Activated naive CD4-positive, alpha-beta T cell (primary cell): Measurements from ENCODE around the gene PDE7B.

Experiments used
- DNase-seq, 4 experiments: peaks; one replicate each; lab custom pipeline; 2025; lab: John Stamatoyannopoulos, UW

PDE7B gene

GRCh38 chr6:135990439-135990838, 138.9 kb downstream of the PDE7B start:
- no peak for DNase-seq

- no peak for DNase-seq
Measured at GRCh38 chr6:135990855-135991464, 139.5 kb downstream of the PDE7B start.

GRCh38 chr6:135992739-135993138, 141.2 kb downstream of the PDE7B start:
- DNase-seq: no peak

- DNase-seq: no peak
Measured at GRCh38 chr6:135993361-135993760, 141.9 kb downstream of the PDE7B start.

DNA sequence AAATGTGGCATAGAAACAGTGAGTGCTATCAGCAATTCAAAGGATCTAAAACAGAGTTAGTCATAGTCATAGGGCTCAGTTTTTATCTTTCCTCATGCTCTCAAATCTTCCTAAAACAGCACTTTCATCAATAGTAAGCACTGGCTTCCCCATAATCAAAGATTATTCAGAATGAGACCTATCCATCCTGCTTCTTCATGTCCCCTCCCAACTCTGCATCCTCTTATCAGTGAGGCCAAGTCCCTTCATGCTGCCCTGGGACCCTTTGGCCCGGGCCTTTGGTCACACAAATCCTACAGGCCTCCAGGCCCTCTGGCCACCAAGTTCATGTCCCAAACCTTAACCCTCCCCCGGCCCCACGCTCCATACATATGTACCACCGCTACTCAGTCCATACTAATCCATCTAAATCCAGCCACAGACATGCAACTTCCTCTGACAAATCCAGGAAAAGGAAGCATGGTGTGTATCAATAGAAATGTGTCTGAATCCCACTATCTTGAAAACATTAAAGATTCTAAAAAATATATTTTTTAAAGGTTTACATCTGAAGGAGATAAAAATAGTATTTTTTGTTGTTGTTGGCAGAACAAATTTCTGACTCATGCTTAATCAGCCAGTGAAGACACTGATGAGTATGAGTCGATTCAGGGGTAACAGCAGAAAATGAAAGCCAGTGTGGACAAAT, 143.5 kb downstream of the PDE7B start:
- DNase-seq: no peak

GRCh38 chr6:135995545-135995898, 144.0 kb downstream of the PDE7B start:
- DNase-seq: no peak

GRCh38 chr6:135996668-135997067, 145.2 kb downstream of the PDE7B start:
- no peak for DNase-seq

- DNase-seq: no peak
Measured at GRCh38 chr6:135999393-135999792, 147.9 kb downstream of the PDE7B start.

GRCh38 chr6:136007345-136007744, 155.8 kb downstream of the PDE7B start:
- no peak for DNase-seq

GRCh38 chr6:136011475-136011874, 160.0 kb downstream of the PDE7B start:
- DNase-seq: no peak

DNA sequence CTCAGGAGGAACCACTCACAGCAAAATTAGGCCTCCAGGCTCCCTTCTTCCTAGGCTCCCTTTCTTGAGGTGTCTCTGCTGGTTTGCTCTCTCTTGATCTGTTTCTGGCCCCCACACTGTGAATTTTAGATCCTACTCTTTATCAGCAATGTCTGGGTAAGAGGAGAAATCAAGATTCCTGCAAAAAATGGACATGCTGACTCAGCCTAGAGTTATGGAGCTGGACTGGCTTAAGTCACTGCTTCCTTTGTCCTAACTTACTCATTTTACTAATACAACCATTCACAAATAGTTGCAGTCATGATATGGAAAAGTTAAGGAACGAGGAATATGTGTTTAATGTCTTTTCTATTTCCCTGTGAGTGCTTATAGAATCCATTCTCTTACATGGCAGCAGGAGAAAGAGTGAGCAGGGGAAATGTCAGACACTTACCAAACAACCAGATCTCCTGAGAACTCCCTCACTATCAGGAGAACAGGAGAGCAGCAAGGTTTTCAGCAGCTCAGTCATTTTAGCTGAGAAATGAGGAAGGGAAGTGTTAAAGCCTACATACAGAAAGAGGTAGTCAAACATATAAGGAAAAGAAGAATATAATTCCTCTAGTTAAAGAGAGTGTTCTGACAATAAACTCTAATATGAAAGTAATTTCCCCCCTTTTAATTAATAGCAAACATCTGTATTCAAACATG, 160.8 kb downstream of the PDE7B start:
- no peak for DNase-seq

- no peak for DNase-seq
Measured at GRCh38 chr6:136012943-136013342, 161.4 kb downstream of the PDE7B start.

- no peak for DNase-seq
Measured at GRCh38 chr6:136014454-136015437, 163.2 kb downstream of the PDE7B start.

DNA sequence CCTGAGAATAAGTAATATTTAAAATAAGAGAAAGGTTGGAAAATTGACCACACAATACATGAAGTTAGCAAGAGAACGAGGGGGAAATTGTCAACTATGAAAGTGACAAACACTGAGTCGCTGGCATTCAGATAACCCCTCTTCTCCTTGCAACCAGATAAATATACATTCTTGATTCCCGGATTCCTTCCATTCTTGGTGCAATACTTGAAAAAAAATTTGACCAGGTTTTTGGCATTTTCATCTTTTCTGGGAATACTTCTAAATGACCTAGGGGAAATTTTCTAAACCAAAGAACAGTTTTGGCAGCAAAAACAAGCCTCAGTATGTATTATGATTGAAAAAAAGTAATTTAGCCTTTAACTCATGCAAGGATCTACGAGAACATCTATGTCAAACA, 164.0 kb downstream of the PDE7B start:
- DNase-seq: no peak

DNA sequence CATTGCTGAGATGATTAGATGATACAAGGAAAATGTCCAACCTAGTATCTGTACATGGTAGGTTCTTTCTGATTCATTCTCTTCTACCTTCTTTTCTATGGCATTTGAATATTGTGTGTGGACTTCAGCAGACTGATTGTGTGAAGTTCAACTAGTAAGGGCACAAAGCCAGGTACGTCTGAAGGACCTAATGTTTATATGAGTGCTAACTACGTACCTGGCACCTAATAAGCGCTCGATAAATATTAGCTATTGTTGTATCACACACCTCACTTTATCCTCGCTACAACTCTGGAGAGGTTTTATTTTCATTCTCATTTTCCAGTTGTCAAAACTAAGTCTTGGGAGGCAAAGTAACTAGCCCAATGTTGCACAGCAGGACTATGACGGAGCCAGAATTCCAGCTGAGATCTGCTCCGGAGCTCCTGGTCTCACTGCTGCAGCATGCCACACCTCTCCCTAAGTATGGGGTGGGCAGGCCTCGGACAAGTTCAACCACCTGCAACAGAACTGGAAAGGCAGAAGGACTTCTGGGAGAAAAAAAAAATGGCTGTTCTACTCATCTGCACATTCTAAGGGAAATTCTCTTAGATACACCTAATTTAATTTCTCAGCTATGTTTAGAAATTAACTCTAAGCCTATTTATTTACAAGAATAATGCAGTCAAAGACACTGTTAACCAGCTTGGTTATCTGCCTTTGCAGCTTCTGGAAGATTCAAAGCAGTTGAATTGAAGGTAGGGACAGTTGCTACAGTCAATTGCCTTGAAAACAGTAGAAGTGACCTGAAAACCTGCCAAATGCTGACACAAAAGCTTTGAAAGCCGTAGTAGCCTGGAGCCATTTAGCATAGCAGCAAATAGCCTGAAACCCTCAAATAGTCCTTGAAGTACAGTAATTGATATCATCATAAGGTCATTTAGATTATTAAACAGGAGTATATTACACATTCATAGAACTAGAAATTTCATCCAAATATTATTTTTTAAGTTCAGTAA, 165.0 kb downstream of the PDE7B start:
- no peak for DNase-seq

DNA sequence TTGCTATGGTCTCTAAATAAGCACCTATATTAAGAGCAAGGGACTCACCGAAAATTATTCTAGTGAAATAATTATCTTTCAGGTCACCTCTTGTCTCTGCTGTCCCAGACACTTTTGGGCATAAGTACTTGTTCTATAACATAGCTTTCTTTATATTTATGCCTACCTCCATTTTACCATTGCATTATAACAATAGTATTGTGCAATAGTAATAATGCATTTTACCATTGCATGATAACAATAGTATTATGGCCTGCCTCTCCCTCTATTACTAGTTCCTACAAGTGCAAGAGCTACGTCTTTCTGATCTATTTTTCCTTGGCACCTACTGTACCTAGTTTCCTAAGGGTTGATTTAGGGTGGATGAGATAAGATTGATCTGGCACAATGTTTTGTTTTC, 169.2 kb downstream of the PDE7B start:
- no peak for DNase-seq

GRCh38 chr6:136022224-136022874, 170.8 kb downstream of the PDE7B start:
- DNase-seq: no peak

- DNase-seq: no peak
Measured at GRCh38 chr6:136024711-136025110, 173.2 kb downstream of the PDE7B start.

- DNase-seq: no peak
Measured at GRCh38 chr6:136025736-136026135, 174.2 kb downstream of the PDE7B start.

DNA sequence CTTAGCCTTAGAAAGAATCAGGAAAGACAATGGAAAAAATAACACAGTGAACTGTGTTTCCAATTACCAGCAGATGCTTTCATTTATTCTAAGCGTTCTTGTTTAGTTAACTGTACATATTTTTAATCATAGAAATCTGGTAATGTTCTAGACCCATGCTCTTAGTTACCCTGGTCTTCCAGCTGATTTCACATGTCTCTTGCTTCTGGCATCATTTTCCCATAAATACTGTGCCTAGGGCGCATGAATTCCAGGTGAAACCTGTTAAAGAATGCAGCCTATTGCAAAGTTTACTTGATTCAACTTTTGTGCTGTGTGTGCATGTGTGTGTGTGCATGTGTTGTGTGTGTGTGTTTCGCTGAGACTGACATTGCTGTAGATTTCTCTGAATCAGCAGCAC, 178.6 kb downstream of the PDE7B start:
- no peak for DNase-seq
